Measurements from ENCODE around the gene MPRIP. TPM values are rescaled to one million over a fixed set of nuclear protein-coding genes. Genes with fewer than 3 reads are reported as not detected.

MPRIP gene
- total and polyA plus RNA-seq, 2 of the 13 experiments (the other 11 are each of a cell fraction or from before 2014, with no cell fraction given), result 50.2 to 52.4 TPM

DNA sequence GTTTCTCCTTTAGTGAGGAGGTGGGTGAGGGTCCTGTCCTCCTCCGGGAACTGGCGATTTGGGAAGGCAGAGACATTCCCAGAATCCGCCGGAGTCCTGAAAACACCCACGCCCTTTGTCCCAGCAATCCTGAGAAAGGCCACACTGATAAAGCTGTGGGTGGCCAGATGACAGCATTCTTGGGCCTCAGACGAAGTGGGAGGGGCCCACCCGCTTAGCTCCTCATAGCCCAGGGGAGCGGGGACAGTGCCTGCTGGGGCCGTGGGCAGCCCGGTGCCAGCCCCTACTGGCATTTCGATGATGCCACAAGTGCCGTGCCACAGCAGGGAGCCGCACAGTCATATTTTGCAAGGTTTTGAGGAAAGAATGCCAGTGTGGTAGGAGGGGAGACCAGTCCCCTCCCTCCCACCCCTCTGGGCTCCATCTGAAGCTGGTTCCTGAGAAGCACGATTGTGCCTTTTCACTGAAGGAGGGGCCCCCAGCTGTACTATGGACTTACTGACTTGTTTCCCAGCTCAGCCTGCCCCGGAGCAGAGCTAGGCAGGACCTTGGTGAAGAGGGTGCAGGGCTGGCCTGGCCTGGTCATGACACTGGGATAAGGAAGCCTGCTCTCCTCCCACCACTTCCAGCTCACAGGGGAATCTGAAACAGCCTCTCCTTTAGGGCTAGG is 20.9 kb upstream of the MPRIP start:
- Histone ChIP-seq H3K27ac (ENCODE audit: extremely low read length, insufficient read depth, low read length) (no peak overlapping the region), H3K79me2 (ENCODE audit: insufficient read depth, low read length) (no peaks in the 10 kb centered on the region), H2AFZ (ENCODE audit: low read length) (no peak overlapping the region), H3K36me3 (replicated peaks in 1 of 2; ENCODE audit: control insufficient read depth in 1 of 2, insufficient read depth in 2 of 2, low read length in 2 of 2) (no peaks in the 10 kb centered on the region), H3K9me3 (ENCODE audit: low read length) (no peaks in the 10 kb centered on the region), H3K9ac (ENCODE audit: insufficient read depth, low read depth, low read length) (no peak overlapping the region), H3K4me2 (ENCODE audit: low read depth, low read length) (peak overlapping the region; percentile 75), H3K4me1 (ENCODE audit: insufficient read depth, low read length) (peaks cover 58% of the 10 kb centered on the region), H3K4me3 (replicated peaks in 1 of 3; ENCODE audit: insufficient read depth in 1 of 3, low read depth in 2 of 3, low read length in 3 of 3) (peak overlapping the region in 2 of 3 experiments; percentile 13 to 46; a peak in 3 of 6 replicates), H3K27me3 (ENCODE audit: control insufficient read depth in 1 of 2, insufficient read depth in 2 of 2, low read length in 2 of 2) (peaks cover 0 to 2% of the 10 kb centered on the region in 2 experiments; a peak in 3 of 5 replicates), H4K20me1 (ENCODE audit: insufficient read depth, low read length) (no peaks in the 10 kb centered on the region)
- ChIA-PET POLR2A (interaction anchor here (0.6 to 1.3 kb wide), 4 partner anchors 8 to 642 kb away, joined by 3 to 12 read pairs (median 3); no protein-coding TSS in a partner anchor), CTCF (ENCODE audit: low intra/inter-chr PET ratio, low total read pairs) (no interaction called here)
- no CpG with 5 or more reads among the region's 15 CpGs for WGBS (ENCODE audit: low lambda C conversion rate)
- intact Hi-C loops (cut with micrococcal nuclease; ENCODE audit: unreplicated experiment), result no loop called here
- no TSS peak for BruUV-seq (replicated peaks)
- DNase-seq (ENCODE audit: low spot score) (peak; percentile 44), ATAC-seq (peak; percentile 66), FAIRE-seq (no peak)
- in situ Hi-C loops (cut with HindIII; ENCODE audit: extremely low pct_ligation_motif_present, low pct_unique_long_range_greater_than_20kb), result no loop called here
- no peak for TF ChIP-seq ZKSCAN8 (CRISPR knock-in tag; IDR thresholded peaks at IDR 0.05; ENCODE audit: borderline replicate concordance)
- TF ChIP-seq ZNF703 (CRISPR knock-in tag; IDR thresholded peaks at IDR 0.05; ENCODE audit: borderline replicate concordance), result no peak
- TF ChIP-seq, protein P1, sequence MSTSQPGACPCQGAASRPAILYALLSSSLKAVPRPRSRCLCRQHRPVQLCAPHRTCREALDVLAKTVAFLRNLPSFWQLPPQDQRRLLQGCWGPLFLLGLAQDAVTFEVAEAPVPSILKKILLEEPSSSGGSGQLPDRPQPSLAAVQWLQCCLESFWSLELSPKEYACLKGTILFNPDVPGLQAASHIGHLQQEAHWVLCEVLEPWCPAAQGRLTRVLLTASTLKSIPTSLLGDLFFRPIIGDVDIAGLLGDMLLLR (CRISPR knock-in tag; IDR thresholded peaks at IDR 0.05), result no peak
- no peak for TF ChIP-seq CHD4 (IDR thresholded peaks at IDR 0.05; ENCODE audit: borderline replicate concordance, low read length)
- peak; percentile 43; the same call in 1 of the 2 replicates for TF ChIP-seq HNF4A (CRISPR knock-in tag; IDR thresholded peaks at IDR 0.05)
- peak; percentile 86 for TF ChIP-seq HNRNPL (IDR thresholded peaks at IDR 0.05; ENCODE audit: low read depth, low read length)
- TF ChIP-seq HIC2 (CRISPR knock-in tag; IDR thresholded peaks at IDR 0.05; ENCODE audit: low read depth), result peak; percentile 32; the same call in 1 of the 2 replicates
- no peak for TF ChIP-seq NR3C1 (CRISPR knock-in tag; IDR thresholded peaks at IDR 0.05)
- TF ChIP-seq, protein P2, sequence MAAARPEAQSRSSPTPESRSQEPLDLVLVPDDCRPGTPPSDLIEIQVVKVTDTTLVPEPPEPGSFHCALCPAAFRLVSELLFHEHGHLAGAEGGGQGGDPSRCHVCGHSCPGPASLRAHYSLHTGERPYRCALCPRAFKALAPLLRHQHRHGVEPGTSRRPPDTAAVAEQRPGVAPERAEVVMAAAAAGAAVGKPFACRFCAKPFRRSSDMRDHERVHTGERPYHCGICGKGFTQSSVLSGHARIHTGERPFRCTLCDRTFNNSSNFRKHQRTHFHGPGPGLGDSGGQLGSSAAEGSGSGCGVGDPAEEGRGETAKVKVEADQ (CRISPR knock-in tag; IDR thresholded peaks at IDR 0.05; ENCODE audit: borderline replicate concordance), result no peak
- no peak for TF ChIP-seq ZNF354B (CRISPR knock-in tag; IDR thresholded peaks at IDR 0.05)
- no peak for TF ChIP-seq ZC3H4 (CRISPR knock-in tag; IDR thresholded peaks at IDR 0.05; ENCODE audit: borderline replicate concordance)
- no peak for TF ChIP-seq ZFYVE20 (CRISPR knock-in tag; IDR thresholded peaks at IDR 0.05; ENCODE audit: borderline replicate concordance, low read depth)
- TF ChIP-seq ZNF430 (CRISPR knock-in tag; IDR thresholded peaks at IDR 0.05), result 0 out of 2 replicates have a peak, but pooled peaks have one; percentile 24
- TF ChIP-seq, protein P3, sequence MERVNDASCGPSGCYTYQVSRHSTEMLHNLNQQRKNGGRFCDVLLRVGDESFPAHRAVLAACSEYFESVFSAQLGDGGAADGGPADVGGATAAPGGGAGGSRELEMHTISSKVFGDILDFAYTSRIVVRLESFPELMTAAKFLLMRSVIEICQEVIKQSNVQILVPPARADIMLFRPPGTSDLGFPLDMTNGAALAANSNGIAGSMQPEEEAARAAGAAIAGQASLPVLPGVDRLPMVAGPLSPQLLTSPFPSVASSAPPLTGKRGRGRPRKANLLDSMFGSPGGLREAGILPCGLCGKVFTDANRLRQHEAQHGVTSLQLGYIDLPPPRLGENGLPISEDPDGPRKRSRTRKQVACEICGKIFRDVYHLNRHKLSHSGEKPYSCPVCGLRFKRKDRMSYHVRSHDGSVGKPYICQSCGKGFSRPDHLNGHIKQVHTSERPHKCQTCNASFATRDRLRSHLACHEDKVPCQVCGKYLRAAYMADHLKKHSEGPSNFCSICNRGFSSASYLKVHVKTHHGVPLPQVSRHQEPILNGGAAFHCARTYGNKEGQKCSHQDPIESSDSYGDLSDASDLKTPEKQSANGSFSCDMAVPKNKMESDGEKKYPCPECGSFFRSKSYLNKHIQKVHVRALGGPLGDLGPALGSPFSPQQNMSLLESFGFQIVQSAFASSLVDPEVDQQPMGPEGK (CRISPR knock-in tag; IDR thresholded peaks at IDR 0.05), result peak; percentile 50; the same call in 1 of the 2 replicates
- no peak for TF ChIP-seq KLF6 (CRISPR knock-in tag; IDR thresholded peaks at IDR 0.05)
- no peak for TF ChIP-seq ZBTB42 (CRISPR knock-in tag; IDR thresholded peaks at IDR 0.05)
- TF ChIP-seq ZFP36L2 (CRISPR knock-in tag; IDR thresholded peaks at IDR 0.05), result no peak
- no peak for TF ChIP-seq SALL1 (CRISPR knock-in tag; IDR thresholded peaks at IDR 0.05)
- TF ChIP-seq GPN1 (CRISPR knock-in tag; IDR thresholded peaks at IDR 0.05; ENCODE audit: borderline replicate concordance), result no peak
- no peak for TF ChIP-seq FOXO1 (CRISPR knock-in tag; IDR thresholded peaks at IDR 0.05)
- no peak for TF ChIP-seq PLRG1 (conservative IDR thresholded peaks at IDR 0.05)
